GM12878 (cell line): ENCODE results near the gene DUSP10. TPM values are rescaled to one million over a fixed set of nuclear protein-coding genes. Genes with fewer than 3 reads are reported as not detected.

Experiments used
- ATAC-seq: fragments of 200-7000 bp; cut with Tn5 transposase; 3 replicates; pipeline ENCODE4 v1.9.1; 2020; ENCODE audit warnings: mild to moderate bottlenecking, moderate library complexity
- Bru-seq: library from RNA; stranded (reverse); fragments of 400-500 nt; gene quantifications from one replicate; lab custom pipeline; 2021; lab: Mats Ljungman, UMichigan
- BruChase-seq, 2 experiments: library from RNA; stranded (reverse); fragments of 400-500 nt; gene quantifications; one replicate each; lab custom pipeline; 2021; lab: Mats Ljungman, UMichigan
- BruUV-seq: library from RNA; stranded (reverse); fragments of 400-500 nt; replicated peaks from 2 replicates; lab custom pipeline; 2021; lab: Mats Ljungman, UMichigan
- CTCF ChIA-PET: fragments of 300-600 bp; sonication (Branson Sonifier 250); formaldehyde crosslinking; extraction: SDS; loops from one replicate; lab custom pipeline; 2021; ENCODE audit warnings: inconsistent platforms; lab: Yijun Ruan, JAX
- POLR2A ChIA-PET: fragments of 350-600 bp; formaldehyde crosslinking; extraction: SDS; loops from one replicate; lab custom pipeline; 2021; ENCODE audit warnings: inconsistent platforms; lab: Charles Lee
- RAD21 ChIA-PET: fragments of 300-600 bp; sonication (Branson Sonifier 250); formaldehyde crosslinking; loops from one replicate; lab custom pipeline; 2023; ENCODE audit warnings: antibody characterized with exemption; ENCODE audit not compliant: unreplicated experiment; lab: Charles Lee
- SMC1A ChIA-PET: fragments of 300-600 bp; sonication (Branson Sonifier 250); formaldehyde crosslinking; loops from one replicate; lab custom pipeline; 2023; ENCODE audit not compliant: unreplicated experiment, uncharacterized antibody; lab: Charles Lee
- DNase-seq: peaks from one replicate; pipeline ENCODE4 v3.0.0-alpha.2; 2011; ENCODE audit warnings: low read depth, low spot score
- FAIRE-seq: peaks from 3 replicates; lab custom pipeline; 2011; peaks lifted over from hg19 to GRCh38; lab: Jason Lieb, UNC
- H2AFZ ChIP-seq: 2 replicates; pipeline ENCODE4 v1.6.0; 2011; ENCODE audit warnings: low read depth, low read length, control low read depth; ENCODE audit not compliant: control insufficient read depth
- H3K27ac ChIP-seq: 2 replicates; pipeline ENCODE4 v1.5.1; 2011; ENCODE audit warnings: control low read depth; ENCODE audit not compliant: control insufficient read depth, insufficient read depth
- H3K27me3 ChIP-seq, 2 experiments: replicated peaks in 1 of 2; 2 replicates each; pipeline versions ENCODE4 v1.6.0 to v1.6.1; 2011; ENCODE audit warnings: low read length in 1 of 2; ENCODE audit not compliant: control insufficient read depth in 2 of 2, insufficient read depth in 2 of 2
- H3K36me3 ChIP-seq, 2 experiments: 2 replicates each; pipeline ENCODE4 v1.5.1; 2011; ENCODE audit warnings: low read length in 1 of 2; ENCODE audit not compliant: control insufficient read depth in 2 of 2, insufficient read depth in 2 of 2
- H3K4me1 ChIP-seq: 2 replicates; pipeline ENCODE4 v1.6.1; 2011; ENCODE audit warnings: mild to moderate bottlenecking, low read length, moderate library complexity, mixed read lengths; ENCODE audit not compliant: control insufficient read depth, insufficient read depth
- H3K4me2 ChIP-seq: 2 replicates; pipeline ENCODE4 v1.6.0; 2011; ENCODE audit warnings: control low read depth; ENCODE audit not compliant: control insufficient read depth, insufficient read depth
- H3K4me3 ChIP-seq: fragments of 200-600 bp; sonication (generic); 2 replicates; pipeline ENCODE4 v1.5.1; 2016
- H3K79me2 ChIP-seq: 2 replicates; pipeline ENCODE4 v1.6.0; 2011; ENCODE audit warnings: low read length; ENCODE audit not compliant: control insufficient read depth, insufficient read depth
- H3K9ac ChIP-seq: 2 replicates; pipeline ENCODE4 v1.8.0; 2011; ENCODE audit warnings: low read length, control low read depth, mixed read lengths; ENCODE audit not compliant: control insufficient read depth, insufficient read depth
- H3K9me3 ChIP-seq: replicated peaks from 3 replicates; pipeline ENCODE4 v1.5.1; 2011; ENCODE audit warnings: mild to moderate bottlenecking, low read length; ENCODE audit not compliant: control insufficient read depth, insufficient read depth
- H4K20me1 ChIP-seq: 2 replicates; pipeline ENCODE4 v1.6.0; 2011; ENCODE audit not compliant: control insufficient read depth, insufficient read depth
- CHD2 ChIP-seq: IDR thresholded peaks from 2 replicates; pipeline ENCODE4 v1.6.1; 2011; ENCODE audit warnings: low read depth, low read length, improper control_type of control experiment, borderline replicate concordance
- CUX1 ChIP-seq: IDR thresholded peaks from 2 replicates; pipeline ENCODE4 v1.6.1; 2012; ENCODE audit warnings: improper control_type of control experiment, low read depth, low read length; ENCODE audit not compliant: insufficient replicate concordance
- HSF1 ChIP-seq: fragments of 150-350 bp; IDR thresholded peaks from 2 replicates; pipeline ENCODE4 v1.6.1; 2014; ENCODE audit warnings: mild to moderate bottlenecking, low read depth, low read length
- MTA3 ChIP-seq: IDR thresholded peaks from 2 replicates; pipeline ENCODE4 v1.6.1; 2012; ENCODE audit warnings: low read length, inconsistent platforms, borderline replicate concordance
- MXI1 ChIP-seq: fragments of 150-350 bp; IDR thresholded peaks from 2 replicates; pipeline ENCODE4 v1.6.1; 2011; ENCODE audit warnings: low read depth, mild to moderate bottlenecking, inconsistent platforms, low read length, improper control_type of control experiment
- MYB ChIP-seq: fragments of 150-350 bp; IDR thresholded peaks from 2 replicates; pipeline ENCODE4 v1.6.1; 2014; ENCODE audit warnings: mild to moderate bottlenecking, low read depth, low read length, borderline replicate concordance
- NFYA ChIP-seq: IDR thresholded peaks from 2 replicates; pipeline ENCODE4 v1.6.1; 2011; ENCODE audit warnings: low read depth, mild to moderate bottlenecking, low read length, improper control_type of control experiment, borderline replicate concordance
- POU2F2 ChIP-seq: IDR thresholded peaks from 3 replicates; pipeline ENCODE4 v1.6.1; 2011; ENCODE audit warnings: low read depth, mild to moderate bottlenecking, low read length, borderline replicate concordance
- WGBS: methylation state at CpG from one replicate; pipeline ENCODE4 v1.1.6; 2016; ENCODE audit warnings: low lambda C conversion rate; ENCODE audit not compliant: insufficient replicate concordance, insufficient coverage; ENCODE audit errors: missing lambda C conversion rate; 5-methylcytosine and 5-hydroxymethylcytosine counted together
- in situ Hi-C: fragments of 300-500 bp; cut with MboI; formaldehyde crosslinking; loops from 9 replicates; pipeline ENCODE4 v1.14.3; 2018; ENCODE audit warnings: mixed read lengths
- intact Hi-C: fragments of 100-400 bp; cut with micrococcal nuclease; formaldehyde crosslinking; loops from one replicate; pipeline ENCODE4 v1.14.2; 2022; ENCODE audit not compliant: unreplicated experiment
- long read RNA-seq, 2 experiments: library from polyadenylated mRNA; unstranded; transcript quantifications; one replicate each; pipeline ENCODE4 v2.0.0, GENCODE V29; 2019 to 2020
- polyA minus RNA-seq, 3 experiments: library from RNA; depleted of rRNA, polyadenylated mRNA; stranded (reverse); fragments of >200 nt; gene quantifications; 2 replicates each; pipeline ENCODE4 v1.2.3, GENCODE V29; 2011
- polyA plus RNA-seq, 11 experiments: library from polyadenylated mRNA; depleted of rRNA in 4 of 11; unstranded in 6 of 11; stranded (reverse) in 5 of 11; fragments of >200 nt; fragmentation: Nextera tagmentation in 4 of 11; fragmentation: Illumina TruSeq in 1 of 11; extraction: Ambion mirVana in 4 of 11; extraction: Trizol in 1 of 11; gene quantifications; 1 replicate in 1 of 11; 2 replicates in 10 of 11; pipeline versions ENCODE4 v1.2.1 to v1.2.3, GENCODE V29; 2011 to 2016; ENCODE audit warnings: inconsistent platforms in 2 of 11, missing spikeins in 2 of 11, low read depth in 1 of 11
- total RNA-seq, 4 experiments: library from RNA; depleted of rRNA in 3 of 4; stranded (reverse); fragments of >200 nt in 3 of 4; fragmentation: Illumina TruSeq in 1 of 4; extraction: Trizol in 1 of 4; gene quantifications; 2 replicates each; pipeline versions ENCODE4 v1.2.1 to v1.2.3, GENCODE V29; 2013 to 2021

The DUSP10 gene
- total RNA-seq (2013; cell fraction: nucleolus; rRNA removed) = 55.2 and 55.7 TPM in 2 replicates
- total RNA-seq (2014; rRNA removed) (37.7 and 38.4 TPM in 2 replicates), total RNA-seq (2014; rRNA removed; fragmentation: Illumina TruSeq; extraction: Trizol) (33.3 and 34.9 TPM in 2 replicates), total RNA-seq (2021) (27.6 and 27.7 TPM in 2 replicates), polyA plus RNA-seq (2011; rRNA removed) (32.3 and 36.7 TPM in 2 replicates), polyA plus RNA-seq (2014; fragmentation: Illumina TruSeq; extraction: Trizol) (26.9 and 27.4 TPM in 2 replicates), polyA plus RNA-seq (2014; fragmentation: Nextera tagmentation; extraction: Ambion mirVana) (10 to 100 TPM; 20.3 to 32.1 TPM), polyA plus RNA-seq (2014; rRNA removed) (22.9 and 27.3 TPM in 2 replicates), polyA plus RNA-seq (2016; fragmentation: Nextera tagmentation; extraction: Ambion mirVana) (10 to 100 TPM; 27.7 to 28.0 TPM), polyA minus RNA-seq (2011; rRNA and poly(A)+ RNA removed) (84.4 and 93.6 TPM in 2 replicates), Bru-seq, nascent RNA (percentile 99 among the genes with signal in this experiment), BruChase-seq, experiment 1, labeled RNA remaining after a 6-hour chase (percentile 84 among the genes with signal in this experiment), BruChase-seq, experiment 2, labeled RNA remaining after a 2-hour chase (percentile 92 among the genes with signal in this experiment)
- 12.1 TPM for polyA plus RNA-seq (2011; ENCODE audit: low read depth)
- polyA plus RNA-seq (2011; cell fraction: cytosol; rRNA removed) = 54.2 and 57.2 TPM in 2 replicates
- polyA plus RNA-seq (2011; cell fraction: nucleus; rRNA removed) = 39.7 and 50.3 TPM in 2 replicates
- polyA plus RNA-seq (2012) = 17.1 and 20.4 TPM in 2 replicates
- 18.3 and 20.3 TPM in 2 replicates for polyA minus RNA-seq (2011; cell fraction: cytosol; rRNA and poly(A)+ RNA removed)
- 60.7 and 101 TPM in 2 replicates for polyA minus RNA-seq (2011; cell fraction: nucleus; rRNA and poly(A)+ RNA removed)
- long read RNA-seq, experiment 1, transcript DUSP10-201 (4 exons, 2,676 nt) = major isoform, 37 of 49 reads
- long read RNA-seq, experiment 1, partial matches to known transcripts = 3 of 49 reads
- long read RNA-seq, experiment 1, other reads (novel, unspliced or antisense) = 7 of 49 reads
- long read RNA-seq, experiment 2, transcript DUSP10-201 (4 exons, 2,676 nt) = major isoform, 228 of 297 reads
- long read RNA-seq, experiment 2, transcript DUSP10-203 (3 exons, 1,009 nt) = minor isoform, 8 of 297 reads
- long read RNA-seq, experiment 2, transcript DUSP10-202 (3 exons, 1,625 nt) = minor isoform, 14 of 297 reads
- long read RNA-seq, experiment 2, partial matches to known transcripts = 21 of 297 reads
- long read RNA-seq, experiment 2, other reads (novel, unspliced or antisense) = 26 of 297 reads

- ATAC-seq = peak; percentile 75
- Histone ChIP-seq H3K79me2 (peaks cover 60% of the 10 kb centered on the region), H3K9ac (peak within 1 kb of the TSS; percentile 88), H3K9me3 (peaks cover 9% of the 10 kb centered on the region), H3K4me1 (peaks cover 19% of the 10 kb centered on the region), H3K27ac (peak within 1 kb of the TSS; percentile 89), H4K20me1 (no peaks in the 10 kb centered on the region), H3K4me3 (peak within 1 kb of the TSS; percentile 90), H2AFZ (peak within 1 kb of the TSS; percentile 60), H3K4me2 (peak within 1 kb of the TSS; percentile 88), H3K27me3 (no peaks in the 10 kb centered on the region), H3K36me3 (no peaks in the 10 kb centered on the region; a peak in 3 of 4 replicates)
- peak; percentile 97 for DNase-seq
- ChIA-PET SMC1A (interaction anchor here (0.8 to 11.1 kb wide), 30 partner anchors 9 to 429 kb away, joined by 3 to 211 read pairs (median 5); no protein-coding TSS in a partner anchor), RAD21 (interaction anchor here (0.7 to 8.9 kb wide), 33 partner anchors 10 to 713 kb away, joined by 3 to 244 read pairs (median 5); no protein-coding TSS in a partner anchor), POLR2A (interaction anchor here (0.6 to 7.9 kb wide), 19 partner anchors 9 to 361 kb away, joined by 3 to 99 read pairs (median 6); no protein-coding TSS in a partner anchor), CTCF (interaction anchor here (0.9 to 5.8 kb wide), 21 partner anchors 9 to 429 kb away, joined by 3 to 64 read pairs (median 5); no protein-coding TSS in a partner anchor)
- WGBS = 2% methylated on average over 44 of the region's 44 CpGs
- in situ Hi-C loops (no loop called here), intact Hi-C loops (loop anchor here (2.0 to 5.0 kb wide), 7 partner anchors 29 to 863 kb away; partner anchors contain the start of gene HLX)
- no TSS peak for BruUV-seq
- FAIRE-seq = peak; percentile 91
- TF ChIP-seq CHD2 = peak; percentile 91
- no peak; the same call in 1 of the 2 replicates for TF ChIP-seq MYB
- no peak for TF ChIP-seq HSF1
- peak; percentile 40; the same call in 1 of the 2 replicates for TF ChIP-seq MTA3
- peak; percentile 82 for TF ChIP-seq POU2F2
- 0 out of 2 replicates have a peak, but pooled peaks have one; percentile 28 for TF ChIP-seq MXI1
- TF ChIP-seq NFYA = peak; percentile 83
- no peak for TF ChIP-seq CUX1
Observed at GRCh38 chr1:221741703-221742554, at the start of gene DUSP10. TSS of gene DUSP10 (minus strand) at chr1:221742089. CDS start at chr1:221739744, 2,345 bp downstream.
